Glomerular visceral epithelial cell (primary cell): Measurements from ENCODE around the gene ZNF81.
"Not testable (repeated sequence)": the region's sequence is repeated elsewhere in the genome, so short reads cannot be mapped to it uniquely, and the experiment has no call there.

ENCODE experiments used
- DNase-seq: peaks from one replicate; pipeline ENCODE4 v3.0.0-alpha.2; 2016; ENCODE audit errors: extremely low spot score

ZNF81 gene

DNA sequence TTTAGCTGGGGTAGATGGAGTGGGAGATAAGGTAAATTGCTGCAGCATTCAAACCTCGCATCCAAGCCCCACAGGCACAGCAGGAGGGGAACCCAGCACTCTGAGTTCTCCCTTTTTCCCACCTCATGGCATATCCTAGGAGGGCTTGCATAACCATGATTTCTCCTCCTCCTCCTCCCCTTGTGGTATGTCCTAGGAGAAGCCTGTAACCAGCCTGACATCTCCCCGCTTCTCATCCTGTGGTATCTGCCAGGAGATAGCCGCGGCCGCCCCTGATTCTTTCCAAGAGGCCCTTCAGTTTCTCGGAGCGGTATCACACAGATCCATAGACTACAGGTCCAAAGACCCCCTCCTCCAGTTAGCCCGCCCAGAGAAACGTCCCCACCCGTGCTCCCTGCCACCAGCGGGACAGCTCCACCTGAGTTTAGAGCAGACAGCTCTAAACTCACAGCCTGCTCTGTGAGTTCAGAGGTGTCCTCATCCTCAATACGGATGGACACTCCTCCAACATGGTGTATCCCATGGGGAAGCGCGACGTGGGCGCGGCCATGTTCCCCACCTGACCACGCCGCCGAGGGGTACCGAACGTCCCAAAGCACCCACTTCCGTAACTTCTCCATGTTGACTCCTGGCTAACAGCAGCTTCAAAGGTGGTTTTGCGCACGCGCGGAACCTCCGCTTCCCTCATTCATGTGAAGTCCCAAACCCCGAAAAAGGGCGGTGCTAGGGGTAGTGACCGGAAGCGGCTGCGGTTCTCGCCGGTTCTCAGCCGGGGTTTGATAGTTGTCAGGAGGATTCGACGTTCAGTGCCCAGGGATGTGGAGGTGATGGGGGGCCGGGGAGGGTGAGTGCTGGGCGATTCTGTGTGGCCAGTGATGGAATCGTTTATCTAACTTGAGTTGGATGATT, at the start of gene ZNF81:
Gene ZNF81 (plus strand): TSS at position 739 of the 909 bp plus-strand sequence. CDS start 9,366 bp downstream, outside the sequence.
- DNase-seq: peak; percentile 97

DNA sequence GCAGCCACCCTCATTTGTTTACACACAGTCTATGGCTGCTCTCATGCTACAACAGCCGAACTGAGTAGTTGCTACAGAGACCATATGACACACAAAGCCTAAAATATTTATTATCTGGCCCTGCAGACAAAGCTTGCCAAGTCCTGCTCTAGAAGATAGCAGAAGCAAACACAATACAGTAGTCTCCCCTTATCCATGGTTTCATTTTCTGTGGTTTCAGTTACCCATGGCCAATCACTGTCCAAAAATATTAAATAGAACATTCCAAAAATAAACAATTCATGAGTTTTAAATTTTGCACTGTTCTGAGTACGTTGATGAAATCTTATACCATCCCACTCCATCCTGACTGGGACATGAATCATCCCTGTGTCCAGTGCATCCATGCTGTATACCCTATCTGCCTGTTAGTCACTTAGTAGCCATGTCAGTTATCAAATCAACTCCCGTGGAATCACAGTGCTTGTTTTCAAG, 40.2 kb upstream of the ZNF81 start:
- peak; percentile 3 for DNase-seq

DNA sequence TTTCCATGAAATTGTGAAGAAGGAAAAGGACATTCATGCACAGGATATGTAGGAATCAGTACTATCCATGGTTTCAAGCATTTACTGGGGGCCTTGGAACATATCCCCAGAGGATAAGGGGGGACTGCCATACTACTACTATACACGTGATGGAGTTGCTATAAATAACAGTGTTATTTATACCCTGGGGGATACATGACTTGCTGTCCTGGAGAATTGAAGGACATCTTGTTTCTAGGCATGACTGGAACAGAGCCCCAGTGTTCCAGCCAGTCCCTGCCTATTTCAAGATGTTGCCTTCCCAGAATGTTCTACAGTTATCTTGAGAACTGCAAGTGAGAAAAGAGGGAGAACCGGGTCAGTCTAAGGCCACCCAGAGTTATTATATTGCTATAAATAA, 39.6 kb upstream of the ZNF81 start:
- DNase-seq: no peak

DNA sequence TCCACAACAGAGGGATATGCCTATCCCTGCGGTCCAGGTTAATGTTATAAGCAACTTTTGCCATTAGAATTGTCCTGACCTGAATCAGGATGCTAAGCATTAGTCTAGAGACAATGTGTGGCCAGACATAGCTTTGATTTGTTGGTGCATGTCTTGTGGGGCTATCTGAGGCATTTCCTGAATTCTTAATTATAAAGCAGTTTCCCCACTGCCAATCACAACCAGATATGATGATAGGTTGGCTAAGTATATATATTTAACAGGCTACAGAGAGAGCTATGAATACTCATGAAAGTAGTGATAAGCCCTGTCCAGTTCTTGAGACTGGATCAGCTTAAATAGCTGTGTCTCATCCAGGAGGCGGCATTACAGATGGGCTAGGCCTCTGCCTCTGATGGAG, 37.8 kb upstream of the ZNF81 start:
- DNase-seq: no peak

DNA sequence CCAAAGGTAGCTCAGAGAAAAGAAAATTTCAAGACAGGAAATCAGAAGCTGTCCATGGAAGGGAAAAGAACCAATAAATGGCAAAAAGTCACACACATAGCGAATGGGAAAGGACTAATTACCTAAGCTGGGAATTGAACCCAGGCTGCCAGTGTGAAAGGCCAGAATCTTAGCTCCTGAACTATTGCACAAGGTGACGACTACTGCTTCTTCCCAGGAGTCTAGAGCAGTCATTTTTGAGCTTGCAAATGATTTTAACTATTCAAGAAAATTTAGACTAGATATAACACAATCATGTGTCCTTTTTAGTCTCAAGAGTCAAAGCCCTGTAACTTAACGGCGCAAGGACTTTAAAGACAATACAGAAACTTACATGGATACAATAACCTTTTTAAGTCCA, 34.1 kb upstream of the ZNF81 start:
- DNase-seq: no peak

DNA sequence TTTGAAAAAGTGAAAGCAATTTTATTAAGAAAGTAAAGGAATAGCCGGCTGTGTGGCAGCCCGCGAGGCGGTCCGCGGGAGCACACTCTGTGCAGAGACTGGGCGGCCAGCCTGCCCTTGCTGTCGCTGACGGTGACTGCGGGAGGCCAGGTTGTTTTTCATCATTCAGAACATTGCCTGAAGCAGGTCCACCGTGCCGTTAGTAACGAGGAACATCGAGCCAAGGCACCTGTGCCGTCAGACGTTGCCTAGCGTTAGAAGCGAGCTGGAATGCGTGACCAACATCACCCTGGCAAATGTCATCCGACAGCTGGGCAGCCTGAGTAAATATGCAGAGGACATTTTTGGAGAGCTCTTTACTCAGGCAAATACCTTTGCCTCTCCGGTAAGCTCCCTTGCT, 33.6 kb upstream of the ZNF81 start:
- DNase-seq: not testable (repeated sequence)

DNA sequence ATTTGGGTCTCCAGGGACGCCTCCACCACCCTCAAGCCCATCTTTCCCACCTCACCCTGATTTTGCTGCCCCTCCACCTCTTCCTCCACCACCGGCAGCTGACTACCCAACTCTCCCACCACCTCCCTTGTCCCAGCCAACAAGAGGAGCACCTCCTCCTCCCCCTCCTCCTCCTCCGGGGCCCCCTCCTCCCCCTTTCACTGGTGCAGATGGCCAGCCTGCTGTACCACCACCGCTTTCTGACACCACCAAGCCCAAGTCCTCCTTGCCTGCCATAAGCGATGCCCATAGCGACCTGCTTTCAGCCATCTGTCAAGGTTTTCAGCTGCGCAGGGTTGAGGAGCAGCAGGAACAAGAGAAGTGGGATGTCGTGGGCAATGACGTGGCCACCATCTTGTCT, 32.4 kb upstream of the ZNF81 start:
- DNase-seq: no peak

DNA sequence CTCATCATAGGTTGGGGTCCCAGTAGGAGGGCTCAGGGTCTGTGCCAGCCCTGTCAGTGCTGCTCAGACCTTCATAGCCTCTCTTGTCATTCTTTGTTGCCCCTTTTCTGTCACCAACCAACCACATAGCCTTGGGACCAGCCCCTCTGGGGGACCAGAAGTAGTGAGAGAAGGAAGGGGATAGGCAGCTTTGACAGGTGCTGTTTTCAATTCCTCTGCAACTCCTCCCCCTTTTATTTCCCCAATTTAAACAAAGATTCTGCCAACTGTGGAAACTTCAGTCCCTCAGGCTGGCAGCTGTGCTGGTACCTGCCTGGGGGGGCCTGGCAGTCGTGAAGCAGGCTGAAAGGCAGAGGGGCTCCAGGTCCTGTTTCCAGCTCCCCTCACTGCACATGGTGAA, 30.9 kb upstream of the ZNF81 start:
- not testable (repeated sequence) for DNase-seq

DNA sequence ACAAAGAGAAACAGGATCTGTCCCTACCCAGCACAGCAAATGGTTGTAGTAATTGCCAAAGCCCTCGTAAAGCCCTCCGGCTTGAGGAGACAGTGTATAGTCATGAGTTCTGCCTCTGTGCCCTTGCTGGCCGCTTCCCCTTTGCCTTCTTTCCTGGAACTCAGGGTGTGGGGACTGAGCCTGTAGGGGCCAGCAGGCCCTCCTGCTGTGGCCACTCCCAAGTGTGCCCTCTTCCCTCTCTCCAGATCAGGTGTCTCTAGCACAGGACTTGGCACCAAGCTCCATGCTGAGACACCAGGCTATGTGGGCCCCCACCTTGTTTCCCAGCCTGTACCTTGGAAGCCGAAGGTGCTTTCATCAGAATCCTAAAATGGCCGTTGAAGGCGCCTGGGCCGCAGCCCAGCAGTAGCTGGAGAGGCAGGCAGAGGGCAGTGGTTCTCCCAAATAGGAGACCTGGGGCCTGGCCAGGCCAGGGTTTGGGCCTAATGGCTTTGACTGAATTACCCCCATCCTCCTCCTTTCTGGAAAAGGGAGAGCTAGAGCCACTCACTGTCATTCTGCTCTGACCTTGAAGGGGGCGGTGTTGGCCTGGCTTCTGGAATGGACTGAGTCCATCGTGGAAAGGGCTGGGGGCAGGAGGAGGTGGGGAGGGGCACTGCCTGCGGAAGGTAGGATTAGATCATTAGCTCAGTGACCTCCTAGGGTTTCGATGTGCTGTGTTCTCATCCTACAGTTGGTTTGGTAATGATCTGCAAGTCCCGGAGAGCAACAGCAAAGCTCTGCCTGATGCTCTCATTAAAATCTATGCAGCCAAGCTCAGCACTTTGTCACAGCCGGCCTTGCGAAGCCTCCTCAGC, 30.1 kb upstream of the ZNF81 start:
- DNase-seq: not testable (repeated sequence)

DNA sequence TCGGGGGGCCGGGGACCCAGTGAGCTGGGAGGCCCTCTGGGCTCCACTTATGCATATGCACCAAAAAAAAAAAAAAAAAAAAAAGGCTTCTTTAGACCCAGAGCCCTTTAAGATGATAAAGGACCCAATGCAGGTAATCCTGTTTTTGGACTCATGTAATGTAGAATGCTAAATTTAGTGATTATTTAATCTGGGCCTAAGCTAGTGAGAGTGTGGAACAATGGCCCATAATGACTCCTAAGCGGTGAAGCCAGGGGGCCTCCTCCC, 29.5 kb upstream of the ZNF81 start:
- DNase-seq: not testable (repeated sequence)

DNA sequence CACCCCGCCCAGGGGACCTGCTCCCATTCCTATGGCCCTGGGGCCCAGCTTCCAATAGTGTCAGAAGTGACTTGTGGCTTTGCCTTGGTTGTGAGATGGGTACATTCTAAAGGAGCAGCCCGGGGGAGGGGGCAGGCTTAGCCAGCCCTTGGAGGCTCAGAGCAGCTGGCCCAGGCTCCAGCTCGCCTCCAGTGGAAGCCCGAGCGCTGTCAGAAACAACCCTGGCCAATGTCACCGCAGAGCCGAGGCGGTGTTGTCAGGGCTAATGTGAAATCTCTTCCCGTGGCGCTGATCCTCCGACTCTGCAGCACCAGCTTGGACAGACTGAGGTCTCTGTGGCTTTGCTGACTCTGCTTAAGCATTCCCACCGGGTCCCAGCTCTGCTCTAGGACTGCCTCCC, 29.2 kb upstream of the ZNF81 start:
- DNase-seq: no peak

DNA sequence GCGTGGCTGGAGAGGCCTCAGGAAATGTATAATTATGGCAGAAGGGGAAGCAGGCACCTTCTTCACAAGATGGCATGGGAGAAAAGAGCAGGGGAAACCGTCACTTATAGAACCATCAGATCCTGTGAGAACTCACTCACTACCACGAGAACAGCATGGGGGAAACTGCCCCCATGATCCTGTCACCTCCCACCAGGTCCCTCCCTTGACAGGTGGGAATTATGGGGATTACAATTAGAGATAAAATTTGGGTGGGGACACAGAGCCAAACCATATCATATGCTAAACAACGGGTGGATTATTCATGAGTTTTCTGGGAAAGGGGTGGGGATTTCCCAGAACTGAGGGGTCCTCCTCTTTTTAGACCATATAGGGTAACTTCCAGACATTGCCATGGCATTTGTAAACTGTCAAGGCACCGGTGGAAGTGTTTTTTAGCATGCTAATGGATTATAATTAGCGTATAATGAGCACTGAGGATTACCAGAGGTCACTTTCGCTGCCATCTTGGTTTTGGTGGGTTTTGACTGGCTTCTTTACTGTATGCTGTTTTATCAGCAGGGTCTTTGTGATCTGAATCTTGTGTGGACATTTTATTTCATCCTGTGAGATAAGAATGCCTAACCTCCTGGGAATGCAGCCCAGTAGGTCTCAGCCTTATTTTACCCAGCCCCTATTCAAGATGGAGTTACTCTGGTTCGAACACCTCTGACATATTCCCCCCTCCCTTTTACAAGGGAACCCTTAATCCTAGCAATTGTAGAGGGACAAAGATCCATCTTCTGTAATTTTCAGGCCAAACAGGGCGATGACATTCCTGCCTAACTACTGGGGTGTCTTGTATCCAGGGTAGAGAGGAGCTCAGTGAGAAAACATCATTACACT, 27.6 kb upstream of the ZNF81 start:
- no peak for DNase-seq

DNA sequence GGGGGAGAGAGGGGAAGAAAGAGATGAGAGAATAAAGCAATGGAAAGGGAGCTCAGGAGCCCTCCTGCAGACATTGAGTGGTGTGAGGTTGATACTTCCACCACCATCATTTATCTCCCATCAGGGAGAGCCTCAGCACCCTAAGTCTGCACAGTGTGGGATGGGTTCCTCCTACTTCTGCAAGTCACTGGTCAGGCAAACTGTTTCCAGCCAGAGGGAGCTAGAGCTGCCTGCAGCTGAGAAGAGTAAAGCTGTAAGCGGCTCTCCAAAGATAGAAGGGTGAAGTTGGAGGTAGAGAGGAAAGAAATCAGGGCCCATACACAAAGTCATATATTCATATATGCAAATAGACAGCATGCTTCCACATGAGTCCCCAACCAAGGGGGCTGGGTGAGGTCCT, 21.9 kb upstream of the ZNF81 start:
- no peak for DNase-seq

DNA sequence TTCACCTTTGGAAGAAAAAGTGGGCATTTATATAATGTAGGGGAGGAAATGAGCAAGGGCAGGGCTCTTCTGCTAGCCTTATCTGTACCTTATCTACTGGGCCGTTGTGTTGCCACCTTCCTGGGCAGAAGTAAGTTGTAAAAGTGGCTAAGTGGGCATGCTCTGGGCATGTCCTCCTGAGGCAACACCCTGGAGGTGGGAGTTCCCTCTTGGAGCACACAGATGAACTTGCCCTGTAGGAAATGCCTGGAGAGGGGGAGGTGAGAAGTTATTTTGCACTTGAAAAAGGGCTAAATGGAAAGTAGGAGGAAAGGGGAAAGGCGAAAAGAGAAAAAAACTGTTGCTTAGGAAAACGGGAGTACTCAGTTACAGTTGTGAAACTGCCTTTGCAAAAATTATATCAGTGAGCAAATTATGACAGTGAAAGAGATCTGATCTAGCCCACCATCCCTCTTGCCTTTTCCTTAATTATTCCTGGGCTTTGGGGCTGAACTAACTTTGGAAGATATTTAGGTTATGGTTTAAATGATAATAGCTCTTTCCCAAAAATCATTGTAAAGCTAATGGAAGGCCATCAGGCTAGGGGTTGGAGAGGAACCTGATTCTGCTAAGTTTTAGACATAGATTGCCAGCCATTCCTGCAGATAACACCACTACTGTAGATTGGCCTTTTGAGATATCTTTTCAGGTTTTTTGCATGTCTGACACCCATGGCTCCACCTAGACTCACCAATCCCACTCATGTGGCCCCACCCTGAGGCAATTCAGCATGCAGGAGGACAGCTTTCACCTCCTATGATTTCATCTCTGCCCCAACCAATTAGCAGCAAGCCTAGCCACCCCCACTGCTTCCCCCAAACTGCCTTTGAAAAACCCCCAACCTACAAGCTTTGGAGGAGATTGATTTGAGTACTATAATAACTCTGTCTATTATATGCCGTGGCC, 20.5 kb upstream of the ZNF81 start:
- DNase-seq: peak; percentile 15

DNA sequence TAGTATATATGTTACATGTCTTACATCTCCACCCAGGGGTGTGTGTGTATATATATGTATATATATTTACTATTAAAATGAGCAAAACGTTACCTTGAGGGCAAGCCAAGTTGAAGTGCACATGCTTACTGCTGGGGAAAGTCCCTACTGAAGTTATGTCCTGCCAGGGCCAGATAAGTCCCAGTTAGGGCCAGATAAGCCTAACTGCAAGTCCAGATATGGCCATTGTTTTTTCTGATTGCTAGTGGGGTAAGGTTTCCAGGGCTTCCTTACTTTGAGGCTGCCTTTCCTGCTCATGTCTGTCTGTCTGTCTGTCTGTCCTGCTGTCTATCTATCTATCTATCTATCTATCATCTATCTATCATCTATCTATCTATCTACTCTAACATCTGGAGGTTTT, 19.3 kb upstream of the ZNF81 start:
- no peak for DNase-seq

DNA sequence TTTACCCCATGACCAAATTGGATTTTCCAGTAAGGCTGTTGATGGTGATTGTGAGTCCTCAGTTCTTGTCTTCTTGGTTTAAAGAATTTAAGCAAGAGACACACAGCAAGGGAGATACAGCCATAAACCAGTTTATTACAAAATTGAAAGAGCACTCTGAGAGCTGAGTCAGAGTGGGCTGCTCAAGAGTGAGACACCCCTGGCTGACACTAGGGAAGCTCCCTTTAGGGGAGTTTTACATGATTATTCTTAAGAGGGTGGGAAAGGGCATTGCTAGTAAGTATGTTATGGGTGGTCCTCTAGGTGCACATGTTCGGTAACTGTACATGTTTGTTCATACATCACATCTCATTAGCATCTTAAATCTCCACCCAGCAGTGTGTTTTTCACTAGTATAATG, 18.8 kb upstream of the ZNF81 start:
- no peak for DNase-seq

DNA sequence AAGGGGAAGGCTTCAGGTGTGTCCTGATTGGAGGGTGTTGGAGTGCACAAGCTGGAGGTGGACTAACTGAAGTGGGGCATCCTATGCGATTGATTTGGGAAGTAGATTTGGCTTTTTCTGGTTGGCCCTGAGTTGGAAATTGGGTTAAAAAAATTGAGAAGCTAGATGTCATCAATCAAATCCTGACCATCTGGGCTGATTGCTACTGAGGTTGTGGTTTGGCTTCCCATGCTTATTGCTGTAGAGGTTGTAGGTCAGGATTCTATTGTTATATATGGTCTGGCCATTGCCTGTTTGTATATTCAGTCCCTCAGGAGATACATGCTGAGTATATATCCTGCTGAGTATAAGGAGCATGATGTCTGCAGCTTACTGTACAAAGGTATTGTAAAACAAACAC, 7.7 kb upstream of the ZNF81 start:
- DNase-seq: no peak

DNA sequence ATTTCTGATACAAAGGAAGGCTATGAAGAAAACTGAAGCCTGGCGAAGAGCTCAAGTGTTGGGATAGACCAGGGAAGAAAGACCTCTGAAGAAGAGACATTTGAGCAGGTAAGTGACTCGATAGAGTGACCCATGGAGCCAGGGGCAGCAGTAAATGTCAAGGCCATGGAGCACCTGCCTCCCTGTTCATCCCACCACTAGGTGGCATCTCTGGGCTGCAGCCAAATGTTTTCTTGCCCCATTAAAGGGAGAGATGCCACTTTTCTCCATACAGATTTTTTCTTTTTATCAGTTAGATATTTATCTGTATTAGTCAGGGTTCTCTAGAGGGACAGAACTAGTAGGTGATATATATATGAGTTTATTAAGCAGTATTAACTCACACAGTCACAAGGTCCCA, 4.9 kb upstream of the ZNF81 start:
- DNase-seq: peak; percentile 51

DNA sequence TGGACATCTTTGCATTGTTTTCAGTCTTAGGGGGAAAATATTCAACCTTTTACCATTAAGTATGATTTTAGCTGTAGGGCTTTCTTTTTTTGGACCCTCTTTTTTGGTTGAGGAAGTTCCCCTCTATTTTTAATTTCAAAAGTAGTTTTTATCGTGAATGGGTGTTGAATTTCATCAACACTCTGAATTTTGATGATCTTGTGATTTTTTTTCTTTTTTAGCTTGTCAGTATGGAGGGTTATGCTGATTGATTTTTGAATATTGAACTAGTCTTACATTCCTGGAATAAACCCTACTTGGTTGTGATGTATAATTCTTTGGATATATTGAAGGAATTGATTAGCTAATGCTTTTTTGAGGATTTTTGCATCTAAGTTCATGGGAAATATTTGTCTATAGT, 1.7 kb downstream of the ZNF81 start:
- DNase-seq: no peak

DNA sequence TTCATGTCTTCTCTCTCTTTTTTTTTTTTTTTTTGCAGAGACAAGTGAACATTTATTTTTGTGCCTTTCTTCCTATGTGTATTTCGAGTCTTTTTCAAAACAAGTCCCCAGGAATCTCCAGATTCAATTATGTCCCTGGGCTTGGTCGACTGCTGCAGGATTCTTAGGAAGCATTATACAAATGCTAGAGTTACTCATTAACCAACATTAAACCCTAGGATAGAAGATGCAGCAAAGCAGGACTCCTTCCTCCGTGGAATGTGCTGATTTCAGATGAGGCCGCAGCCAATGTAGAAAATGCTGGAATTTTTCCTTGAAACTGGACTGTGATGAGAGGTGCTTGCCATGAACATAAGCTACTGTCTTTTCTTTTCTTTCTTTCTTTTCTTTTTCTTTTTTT, 3.4 kb downstream of the ZNF81 start:
- peak; percentile 26 for DNase-seq

DNA sequence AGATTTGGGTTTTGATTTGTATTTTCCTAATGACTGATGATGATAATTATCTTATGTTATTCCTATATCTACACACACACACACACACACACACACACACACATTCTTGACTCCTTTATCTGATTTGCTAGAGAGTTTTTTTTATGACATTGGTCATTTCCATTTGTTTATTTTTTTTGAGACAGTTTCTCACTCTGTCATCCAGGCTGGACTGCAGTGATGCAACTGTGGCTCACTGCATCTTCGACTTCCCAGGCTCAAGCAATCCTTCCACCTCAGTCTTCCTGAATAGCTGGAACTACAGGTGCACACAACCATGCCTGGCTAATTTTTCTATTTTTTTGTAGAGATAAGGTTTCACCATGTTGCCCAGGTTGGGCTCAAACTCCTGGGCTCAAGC, 6.7 kb downstream of the ZNF81 start:
- DNase-seq: no peak
